T-helper 2 cell treated with Interferon-gamma antibody and Interleukin-4, amounts not matched to agents 5 μg/mL and 100 μg/mL, for 36 hours (primary cell): Measurements from ENCODE around the gene DTD1.
"Not testable (repeated sequence)": the region's sequence is repeated elsewhere in the genome, so short reads cannot be mapped to it uniquely, and the experiment has no call there.

Experiments used
- DNase-seq: peaks from one replicate; pipeline ENCODE4 v3.0.0; 2021; ENCODE audit warnings: low spot score
- H3K27ac Mint-ChIP-seq: one replicate; pipeline ENCODE4 v1.8.0; 2021; ENCODE audit warnings: mild to moderate bottlenecking, mixed read lengths
- H3K27me3 Mint-ChIP-seq: one replicate; pipeline ENCODE4 v1.8.0; 2021; ENCODE audit warnings: low read depth, mixed read lengths
- H3K36me3 Mint-ChIP-seq: one replicate; pipeline ENCODE4 v1.8.0; 2021; ENCODE audit warnings: low read depth, mixed read lengths
- H3K4me1 Mint-ChIP-seq: one replicate; pipeline ENCODE4 v1.8.0; 2021; ENCODE audit warnings: low read depth, mixed read lengths
- H3K4me3 Mint-ChIP-seq: one replicate; pipeline ENCODE4 v1.8.0; 2022; ENCODE audit warnings: mild to moderate bottlenecking, moderate library complexity, mixed read lengths
- H3K9me3 Mint-ChIP-seq: one replicate; pipeline ENCODE4 v1.8.0; 2021; ENCODE audit warnings: mixed read lengths

The DTD1 gene

GRCh38 chr20:18773566-18773965 lies 185.7 kb downstream of the DTD1 start:
- Mint-ChIP-seq H3K4me3 (no peak overlapping the region), H3K27me3 (peaks cover 15% of the 10 kb centered on the region), H3K4me1 (no peaks in the 10 kb centered on the region), H3K27ac (no peak overlapping the region), H3K9me3 (no peaks in the 10 kb centered on the region), H3K36me3 (no peaks in the 10 kb centered on the region)
- no peak for DNase-seq

- no peak for DNase-seq
- Mint-ChIP-seq H3K4me3 (no peak overlapping the region), H3K27me3 (peaks cover 15% of the 10 kb centered on the region), H3K4me1 (no peaks in the 10 kb centered on the region), H3K36me3 (no peaks in the 10 kb centered on the region), H3K27ac (no peak overlapping the region), H3K9me3 (no peaks in the 10 kb centered on the region)
Observed at GRCh38 chr20:18774207-18774606, 186.4 kb downstream of the DTD1 start.

- Mint-ChIP-seq H3K27me3 (peaks cover 14% of the 10 kb centered on the region), H3K4me1 (no peaks in the 10 kb centered on the region), H3K4me3 (no peak overlapping the region), H3K27ac (no peak overlapping the region), H3K36me3 (no peaks in the 10 kb centered on the region), H3K9me3 (no peaks in the 10 kb centered on the region)
- DNase-seq = no peak
Observed at GRCh38 chr20:18775633-18776032, 187.8 kb downstream of the DTD1 start.

GRCh38 chr20:18778690-18779392 lies 191.0 kb downstream of the DTD1 start:
- Mint-ChIP-seq H3K36me3 (no peaks in the 10 kb centered on the region), H3K9me3 (no peaks in the 10 kb centered on the region), H3K27ac (no peak overlapping the region), H3K27me3 (no peaks in the 10 kb centered on the region), H3K4me3 (no peak overlapping the region), H3K4me1 (no peaks in the 10 kb centered on the region)
- DNase-seq = no peak

- no peaks in the 10 kb centered on the region for H3K36me3 Mint-ChIP-seq
- no peak overlapping the region for H3K27ac Mint-ChIP-seq
- DNase-seq = no peak
- no peak overlapping the region for H3K4me3 Mint-ChIP-seq
- H3K27me3 Mint-ChIP-seq = no peaks in the 10 kb centered on the region
- no peaks in the 10 kb centered on the region for H3K9me3 Mint-ChIP-seq
- H3K4me1 Mint-ChIP-seq = no peaks in the 10 kb centered on the region
Observed at GRCh38 chr20:18780385-18781130, 192.7 kb downstream of the DTD1 start.

- H3K36me3 Mint-ChIP-seq = no peaks in the 10 kb centered on the region
- H3K4me1 Mint-ChIP-seq = no peaks in the 10 kb centered on the region
- no peak overlapping the region for H3K4me3 Mint-ChIP-seq
- H3K9me3 Mint-ChIP-seq = no peaks in the 10 kb centered on the region
- no peak overlapping the region for H3K27ac Mint-ChIP-seq
- no peak for DNase-seq
- H3K27me3 Mint-ChIP-seq = no peaks in the 10 kb centered on the region
Observed at GRCh38 chr20:18781509-18781908, 193.7 kb downstream of the DTD1 start.

- no peak for DNase-seq
- no peaks in the 10 kb centered on the region for H3K9me3 Mint-ChIP-seq
- H3K4me1 Mint-ChIP-seq = no peaks in the 10 kb centered on the region
- H3K27ac Mint-ChIP-seq = no peak overlapping the region
- no peak overlapping the region for H3K4me3 Mint-ChIP-seq
- peaks cover 5% of the 10 kb centered on the region for H3K27me3 Mint-ChIP-seq
- H3K36me3 Mint-ChIP-seq = no peaks in the 10 kb centered on the region
Observed at GRCh38 chr20:18783385-18783959, 195.6 kb downstream of the DTD1 start.

- not testable (repeated sequence) for H3K9me3 Mint-ChIP-seq, DNase-seq, H3K4me3 Mint-ChIP-seq, H3K27ac Mint-ChIP-seq, H3K27me3 Mint-ChIP-seq, H3K36me3 Mint-ChIP-seq, H3K4me1 Mint-ChIP-seq
Observed at GRCh38 chr20:18787046-18787445, 199.2 kb downstream of the DTD1 start.

- Mint-ChIP-seq H3K36me3 (no peaks in the 10 kb centered on the region), H3K27ac (no peak overlapping the region), H3K9me3 (no peaks in the 10 kb centered on the region), H3K4me1 (no peaks in the 10 kb centered on the region), H3K27me3 (peaks cover 8% of the 10 kb centered on the region), H3K4me3 (no peak overlapping the region)
- no peak for DNase-seq
Observed at GRCh38 chr20:18788021-18788420, 200.2 kb downstream of the DTD1 start.

GRCh38 chr20:18790787-18791186 lies 202.9 kb downstream of the DTD1 start:
- Mint-ChIP-seq H3K27ac (no peak overlapping the region), H3K9me3 (peaks cover 3% of the 10 kb centered on the region), H3K27me3 (peaks cover 8% of the 10 kb centered on the region), H3K4me3 (no peak overlapping the region), H3K36me3 (no peaks in the 10 kb centered on the region), H3K4me1 (peaks cover 11% of the 10 kb centered on the region)
- DNase-seq = no peak

- peak; percentile 81 for DNase-seq
- H3K4me3 Mint-ChIP-seq = peak overlapping the region; percentile 95
- peaks cover 2% of the 10 kb centered on the region for H3K27me3 Mint-ChIP-seq
- H3K36me3 Mint-ChIP-seq = no peaks in the 10 kb centered on the region
- peak overlapping the region; percentile 88 for H3K27ac Mint-ChIP-seq
- peaks cover 10% of the 10 kb centered on the region for H3K9me3 Mint-ChIP-seq
- H3K4me1 Mint-ChIP-seq = peaks cover 11% of the 10 kb centered on the region
Observed at GRCh38 chr20:18793625-18794427, 206.0 kb downstream of the DTD1 start.

GRCh38 chr20:18794428-18794787 lies 206.6 kb downstream of the DTD1 start:
- no peak for DNase-seq
- Mint-ChIP-seq H3K9me3 (peaks cover 10% of the 10 kb centered on the region), H3K27me3 (peaks cover 2% of the 10 kb centered on the region), H3K4me3 (peak overlapping the region; percentile 95), H3K36me3 (no peaks in the 10 kb centered on the region), H3K4me1 (peaks cover 11% of the 10 kb centered on the region), H3K27ac (peak overlapping the region; percentile 88)

- Mint-ChIP-seq H3K36me3 (no peaks in the 10 kb centered on the region), H3K4me3 (no peak overlapping the region), H3K9me3 (peaks cover 10% of the 10 kb centered on the region), H3K27me3 (peaks cover under 1% of the 10 kb centered on the region), H3K4me1 (peaks cover 11% of the 10 kb centered on the region), H3K27ac (no peak overlapping the region)
- DNase-seq = no peak
Observed at GRCh38 chr20:18795366-18795765, 207.5 kb downstream of the DTD1 start.
